NB4 (cell line): Measurements from ENCODE around the gene ARL8B.

Source experiments
- CTCF ChIP-seq: IDR thresholded peaks from one replicate; pipeline ENCODE4 v1.5.1; 2012; ENCODE audit warnings: low read depth, low read length
- POLR2A ChIP-seq: IDR thresholded peaks from 2 replicates; pipeline ENCODE4 v1.6.1; 2011; ENCODE audit warnings: mild to moderate bottlenecking; ENCODE audit not compliant: insufficient read length; ENCODE audit errors: extremely low read depth

DNA sequence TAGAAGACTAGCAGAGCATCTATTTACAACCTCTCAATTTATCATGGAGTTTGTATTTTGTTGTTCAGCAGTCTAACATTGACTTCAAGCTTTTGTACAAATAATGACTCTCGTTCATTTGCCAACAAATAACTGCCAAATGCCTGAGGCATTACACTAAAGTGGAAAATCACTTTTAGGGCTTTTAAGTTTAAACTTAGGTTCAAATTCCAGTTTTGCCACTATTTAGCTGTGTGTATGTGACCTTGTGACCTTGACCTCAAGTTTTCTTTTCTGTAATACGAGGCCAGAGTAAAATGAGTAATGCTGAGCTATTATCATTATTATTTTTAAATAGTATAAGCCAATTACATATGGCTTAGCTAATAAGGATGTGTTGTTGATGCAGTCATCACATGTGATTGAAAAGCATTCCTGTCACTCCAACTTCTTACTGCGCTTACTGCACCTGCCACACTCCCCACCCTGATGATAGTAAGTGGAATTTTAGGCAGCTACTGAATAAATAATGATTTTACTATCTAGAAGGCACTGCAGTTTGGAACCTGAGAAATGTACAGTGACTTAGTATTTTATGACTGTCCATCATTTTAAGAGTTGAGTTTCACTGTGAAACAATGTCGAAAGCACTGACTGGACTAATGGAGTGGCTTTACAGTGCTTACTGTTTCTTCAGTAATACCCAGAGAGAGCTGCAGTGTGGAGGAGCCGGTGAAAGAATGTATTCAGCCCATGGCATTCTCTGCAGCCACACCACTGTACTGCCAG lies 16.3 kb downstream of the ARL8B start:
- TF ChIP-seq CTCF (no peak), POLR2A (no peak)
